ENCODE measurements around the gene PACRG.

DNA sequence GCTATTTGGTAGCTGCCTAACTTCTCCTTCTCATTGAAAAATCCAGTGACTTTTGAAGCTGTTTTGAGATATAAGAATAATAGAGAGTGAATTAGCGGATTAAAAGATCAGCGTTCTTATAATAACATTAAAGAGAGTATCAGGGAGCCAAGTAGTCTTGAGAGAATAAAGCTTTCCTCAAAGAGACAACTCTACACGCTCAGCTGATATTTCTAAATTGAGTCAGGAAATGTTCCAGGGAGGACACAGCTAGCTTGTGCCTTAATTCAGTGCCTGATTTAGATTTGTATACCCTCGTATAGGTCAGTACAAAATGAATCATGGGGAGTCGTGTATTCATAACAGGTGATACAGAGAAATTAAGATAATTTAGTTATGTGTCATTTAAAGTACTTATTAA, 611.7 kb downstream of the PACRG start:
- TF ChIP-seq, protein P1, sequence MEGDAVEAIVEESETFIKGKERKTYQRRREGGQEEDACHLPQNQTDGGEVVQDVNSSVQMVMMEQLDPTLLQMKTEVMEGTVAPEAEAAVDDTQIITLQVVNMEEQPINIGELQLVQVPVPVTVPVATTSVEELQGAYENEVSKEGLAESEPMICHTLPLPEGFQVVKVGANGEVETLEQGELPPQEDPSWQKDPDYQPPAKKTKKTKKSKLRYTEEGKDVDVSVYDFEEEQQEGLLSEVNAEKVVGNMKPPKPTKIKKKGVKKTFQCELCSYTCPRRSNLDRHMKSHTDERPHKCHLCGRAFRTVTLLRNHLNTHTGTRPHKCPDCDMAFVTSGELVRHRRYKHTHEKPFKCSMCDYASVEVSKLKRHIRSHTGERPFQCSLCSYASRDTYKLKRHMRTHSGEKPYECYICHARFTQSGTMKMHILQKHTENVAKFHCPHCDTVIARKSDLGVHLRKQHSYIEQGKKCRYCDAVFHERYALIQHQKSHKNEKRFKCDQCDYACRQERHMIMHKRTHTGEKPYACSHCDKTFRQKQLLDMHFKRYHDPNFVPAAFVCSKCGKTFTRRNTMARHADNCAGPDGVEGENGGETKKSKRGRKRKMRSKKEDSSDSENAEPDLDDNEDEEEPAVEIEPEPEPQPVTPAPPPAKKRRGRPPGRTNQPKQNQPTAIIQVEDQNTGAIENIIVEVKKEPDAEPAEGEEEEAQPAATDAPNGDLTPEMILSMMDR (IDR thresholded peaks at IDR 0.05) = no peak
- TF ChIP-seq POLR2A (IDR thresholded peaks at IDR 0.05) = no peak

Data from prostate gland (tissue), 2 donors.